Stimulated activated CD4-positive, alpha-beta T cell treated with anti-CD3 and anti-CD28 coated beads, Interleukin-1b, Interleukin-23, amount 100 ng/mL, for 4 hours (primary cell): ENCODE data around the gene ST7.

ENCODE experiments used
- DNase-seq, 2 donors: peaks; one replicate each; pipeline ENCODE4 v3.0.0-alpha.2; 2020; ENCODE audit warnings: low read depth in 2 of 2

Gene ST7

DNA sequence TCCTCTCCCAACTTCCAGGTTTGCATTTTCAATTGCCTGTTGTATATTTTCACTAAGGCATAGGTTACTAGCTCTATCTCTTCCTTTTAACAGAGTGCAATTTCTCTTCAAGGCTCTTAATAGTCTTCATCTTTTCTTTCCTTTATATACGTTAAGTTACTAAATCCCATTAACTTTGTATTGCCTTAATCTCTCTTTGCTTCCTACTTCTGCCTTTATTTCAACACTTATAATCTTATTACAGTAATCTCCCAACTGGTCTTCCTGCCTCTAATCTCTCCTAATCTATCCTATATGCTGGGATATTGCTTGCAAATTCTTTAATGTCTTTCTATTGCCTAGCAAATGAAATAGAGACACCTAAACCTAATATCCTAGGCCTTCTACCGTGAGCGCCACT is 26.1 kb downstream of the ST7 start:
- DNase-seq = no peak

DNA sequence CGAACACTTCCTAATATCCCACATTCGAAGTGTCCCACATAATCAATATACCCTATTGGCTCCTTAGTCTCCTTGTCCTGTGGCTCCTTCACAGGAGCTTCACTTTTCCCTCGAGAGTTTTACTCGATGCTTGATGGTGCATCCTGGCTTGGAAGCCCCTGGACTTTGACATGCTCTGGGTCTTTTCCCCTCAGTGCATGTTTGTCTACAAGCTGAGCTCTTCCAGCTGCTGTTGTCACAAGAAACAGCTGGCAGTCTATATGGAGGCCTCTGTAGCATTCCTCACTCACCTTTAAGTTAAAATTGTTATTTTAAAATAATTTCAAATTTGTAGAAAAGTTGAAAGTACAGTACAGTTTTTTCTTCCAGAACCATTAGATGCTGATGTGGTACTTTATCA is 27.1 kb downstream of the ST7 start:
- DNase-seq = no peak

DNA sequence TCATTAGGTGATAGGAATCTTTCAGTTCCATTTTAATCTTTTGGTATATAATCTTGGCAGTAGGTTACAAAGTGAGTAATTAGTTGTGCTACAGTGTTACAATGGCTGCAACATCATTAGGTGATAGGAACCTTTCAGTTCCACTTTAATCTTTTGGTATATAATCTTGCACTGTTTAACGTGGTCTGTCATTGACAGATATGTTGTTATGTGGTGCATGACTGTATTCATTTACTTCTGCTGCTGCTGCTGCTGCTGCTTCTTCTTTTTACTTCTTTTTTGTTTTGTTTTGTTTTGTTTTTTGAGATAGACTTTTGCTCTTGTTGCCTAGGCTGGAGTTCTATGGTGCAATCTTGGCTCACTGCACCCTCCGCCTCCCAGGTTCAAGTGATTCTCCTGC is 28.6 kb downstream of the ST7 start:
- no peak for DNase-seq

DNA sequence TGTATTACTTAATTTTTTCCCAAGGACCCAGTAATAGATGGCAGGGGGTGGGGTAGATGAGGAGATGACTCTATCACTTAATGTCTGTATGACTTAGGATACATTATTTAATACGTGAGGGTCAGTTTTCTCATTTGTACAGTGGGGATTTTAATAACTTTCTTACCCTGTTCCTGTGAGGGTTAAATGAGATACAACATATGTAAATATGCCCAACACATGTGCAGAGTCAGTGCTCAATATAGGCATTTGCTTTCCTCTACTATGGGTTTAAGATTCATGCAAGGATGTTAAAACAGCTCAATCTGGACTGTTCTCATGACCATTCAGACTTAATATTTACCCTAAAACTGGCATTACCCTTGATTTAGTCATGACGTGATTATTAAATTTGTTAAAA is 31.2 kb downstream of the ST7 start:
- no peak for DNase-seq

DNA sequence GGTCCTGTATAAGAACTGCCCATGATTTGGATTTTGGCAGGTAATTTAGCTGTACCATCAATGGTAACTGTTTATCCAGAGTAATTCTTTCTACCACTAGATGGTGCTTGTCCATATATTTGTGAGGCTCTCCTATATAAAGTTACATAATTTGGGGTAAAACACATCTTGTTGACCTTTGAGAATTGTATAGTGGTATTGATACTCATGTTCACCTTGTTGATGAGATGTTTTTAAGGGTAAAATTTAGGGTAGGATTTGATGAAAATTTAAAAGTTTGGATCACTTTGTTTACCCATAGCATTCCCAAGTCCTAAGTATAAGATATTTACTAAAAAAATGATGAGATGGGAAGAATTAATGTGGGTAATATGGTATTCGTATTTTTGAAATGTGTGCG is 31.6 kb downstream of the ST7 start:
- no peak for DNase-seq

DNA sequence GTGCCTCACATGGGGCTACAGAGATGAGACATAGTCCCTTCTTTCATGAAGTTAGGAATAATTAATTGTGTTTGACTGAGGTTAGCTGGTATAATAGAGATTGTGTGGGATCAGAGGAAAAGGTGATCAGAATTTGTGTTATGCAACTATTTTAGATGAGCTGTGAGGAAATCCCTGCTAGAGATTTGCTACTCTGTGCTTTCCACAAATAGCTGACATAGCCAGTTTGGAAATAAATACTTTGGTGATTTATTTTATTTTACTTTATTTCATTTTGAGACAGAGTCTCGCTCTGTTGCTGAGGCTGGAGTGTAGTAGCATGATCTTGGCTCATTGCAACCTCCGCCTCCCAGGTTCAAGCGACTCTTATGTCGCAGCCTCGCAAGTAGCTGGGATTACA is 32.3 kb downstream of the ST7 start:
- no peak for DNase-seq

DNA sequence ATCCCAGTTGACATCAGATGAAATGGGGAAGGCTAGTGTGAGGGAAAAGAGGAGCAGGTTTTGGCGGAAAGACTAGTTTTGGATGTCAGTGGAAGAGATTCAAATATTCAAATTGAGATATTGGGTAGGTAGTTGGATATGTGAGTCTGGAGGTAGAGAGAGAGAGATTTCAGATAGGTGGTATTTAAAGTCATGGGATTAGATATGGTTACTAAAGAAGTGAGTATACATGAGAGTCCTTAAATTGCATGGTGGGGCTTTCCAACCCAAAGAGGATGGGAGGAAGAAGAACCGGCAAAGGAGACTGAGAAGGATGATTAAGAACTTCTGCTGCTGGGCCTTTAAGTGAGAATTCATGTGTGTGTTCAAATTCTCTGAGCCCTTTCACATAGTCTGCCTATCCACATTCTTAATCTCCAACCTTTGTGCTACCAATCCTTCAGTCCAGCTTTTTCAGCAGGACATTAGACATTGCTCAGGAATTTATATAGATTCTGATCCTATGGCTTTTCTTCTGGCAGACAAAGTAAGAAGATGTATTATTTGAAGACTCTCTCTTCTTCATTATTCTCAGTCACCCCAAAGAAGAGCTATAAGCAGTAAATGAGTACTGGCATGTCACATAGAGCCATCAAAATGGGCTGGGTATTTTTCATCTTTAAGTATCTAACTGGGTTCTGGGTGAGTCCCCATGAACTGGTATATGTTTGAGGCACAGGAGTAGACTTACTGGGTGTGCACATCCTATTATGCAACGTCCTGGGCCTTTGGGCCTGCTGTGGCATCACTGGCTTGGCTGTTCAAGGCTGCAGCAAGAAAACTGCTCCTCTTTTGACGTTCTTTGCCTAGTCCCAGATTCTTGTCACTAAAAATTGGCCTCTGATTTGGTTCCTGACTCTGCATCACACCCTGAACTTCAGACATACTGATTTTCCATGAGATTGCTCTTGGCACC is 33.6 kb downstream of the ST7 start:
- DNase-seq = no peak

DNA sequence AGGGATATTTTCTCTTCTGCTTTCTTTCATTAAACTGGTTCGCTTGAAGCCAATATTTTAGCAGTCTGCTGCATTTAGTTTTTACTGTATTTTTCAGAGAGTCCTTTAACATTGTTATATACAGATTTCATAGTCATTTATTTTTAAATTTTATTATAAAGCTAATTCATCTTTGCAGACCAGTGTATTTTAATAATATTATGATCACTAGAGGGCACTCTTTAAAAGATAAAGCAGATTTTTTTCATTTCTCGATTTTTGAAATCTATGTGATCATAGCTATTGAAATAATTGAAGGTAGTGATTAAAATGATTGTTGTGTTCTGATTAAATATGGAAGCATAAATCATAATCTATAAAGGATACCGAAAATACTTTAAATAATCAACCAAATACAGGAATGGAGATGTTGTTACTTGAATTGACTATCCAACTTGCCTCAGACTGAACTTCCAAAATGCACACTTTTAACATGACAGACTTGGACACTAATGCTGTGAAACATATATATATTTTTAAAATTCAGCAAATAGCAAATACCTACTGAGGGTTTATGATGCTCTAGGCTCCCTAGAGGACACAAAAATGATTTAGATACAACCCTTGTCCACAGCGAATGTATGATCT is 35.2 kb downstream of the ST7 start:
- DNase-seq = no peak

DNA sequence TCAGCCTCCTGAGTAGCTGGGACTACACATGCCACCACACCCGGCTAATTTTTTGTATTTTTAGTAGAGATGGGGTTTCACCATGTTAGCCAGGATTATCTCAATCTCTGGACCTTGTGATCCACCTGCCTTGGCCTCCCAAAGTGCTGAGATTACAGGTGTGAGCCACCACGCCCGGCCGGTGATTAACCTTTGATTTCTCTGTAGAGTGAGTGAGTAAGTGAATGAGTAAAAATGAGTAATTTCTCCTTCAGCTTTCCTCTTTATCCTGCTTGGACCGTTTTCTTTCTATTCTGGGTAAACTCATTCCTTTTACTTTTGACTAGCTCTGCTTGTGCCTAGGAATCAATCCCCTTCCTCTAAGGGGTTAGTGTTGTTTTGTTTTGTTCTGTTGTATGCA is 36.8 kb downstream of the ST7 start:
- no peak for DNase-seq

DNA sequence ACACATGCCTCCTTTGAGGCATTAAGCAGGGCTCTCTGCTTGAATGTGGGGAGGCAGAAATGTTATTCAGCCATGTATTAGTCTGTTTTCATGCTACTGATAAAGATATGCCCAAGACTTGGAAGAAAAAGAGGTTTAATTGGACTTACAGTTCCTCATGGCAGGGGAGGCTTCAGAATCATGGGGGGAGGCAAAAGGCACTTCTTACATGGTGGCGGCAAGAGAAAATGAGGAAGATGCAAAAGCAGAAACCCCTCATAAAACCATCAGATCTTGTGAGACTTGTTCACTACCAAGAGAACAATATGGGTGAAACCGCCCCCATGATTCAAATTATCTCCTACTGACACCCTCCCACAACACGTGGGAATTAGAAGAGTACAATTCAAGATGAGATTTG is 37.9 kb downstream of the ST7 start:
- DNase-seq = no peak

DNA sequence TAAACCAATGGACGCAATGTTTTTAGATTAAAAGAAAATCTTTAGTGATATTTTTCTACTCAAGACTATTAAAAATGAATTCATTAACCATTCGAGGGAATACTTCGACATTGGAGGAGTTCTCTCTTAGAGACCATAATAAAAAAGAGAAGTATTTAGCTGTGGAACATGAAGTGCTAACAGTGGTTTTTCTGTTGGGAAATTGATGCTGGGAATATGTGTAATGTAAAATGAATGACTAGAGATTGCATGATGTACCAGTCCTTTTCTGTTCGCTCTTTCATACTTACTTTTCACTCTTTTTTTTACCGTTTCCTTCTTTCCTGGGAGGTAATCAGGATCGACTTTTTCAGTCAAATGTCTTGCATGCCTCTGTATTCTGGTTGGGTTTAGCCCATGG is 41.3 kb downstream of the ST7 start:
- no peak for DNase-seq

DNA sequence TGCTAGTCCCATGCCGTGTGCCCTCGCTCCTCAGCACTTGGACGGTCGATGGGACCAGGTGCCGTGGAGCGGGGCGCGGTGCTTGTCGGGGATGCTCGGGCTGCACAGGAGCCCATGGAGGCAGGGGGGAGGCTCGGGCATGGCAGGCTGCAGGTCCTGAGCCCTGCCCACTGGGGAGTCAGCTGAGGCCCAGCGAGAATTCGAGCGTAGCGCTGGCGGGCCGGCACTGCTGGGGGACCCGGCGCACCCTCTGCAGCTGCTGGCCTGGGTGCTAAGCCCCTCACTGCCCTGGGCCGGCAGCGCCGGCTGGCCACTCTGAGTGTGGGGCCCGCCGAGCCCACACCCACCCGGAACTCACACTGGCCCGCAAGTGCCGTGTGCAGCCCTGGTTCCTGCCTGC is 44.7 kb downstream of the ST7 start:
- DNase-seq = no peak

DNA sequence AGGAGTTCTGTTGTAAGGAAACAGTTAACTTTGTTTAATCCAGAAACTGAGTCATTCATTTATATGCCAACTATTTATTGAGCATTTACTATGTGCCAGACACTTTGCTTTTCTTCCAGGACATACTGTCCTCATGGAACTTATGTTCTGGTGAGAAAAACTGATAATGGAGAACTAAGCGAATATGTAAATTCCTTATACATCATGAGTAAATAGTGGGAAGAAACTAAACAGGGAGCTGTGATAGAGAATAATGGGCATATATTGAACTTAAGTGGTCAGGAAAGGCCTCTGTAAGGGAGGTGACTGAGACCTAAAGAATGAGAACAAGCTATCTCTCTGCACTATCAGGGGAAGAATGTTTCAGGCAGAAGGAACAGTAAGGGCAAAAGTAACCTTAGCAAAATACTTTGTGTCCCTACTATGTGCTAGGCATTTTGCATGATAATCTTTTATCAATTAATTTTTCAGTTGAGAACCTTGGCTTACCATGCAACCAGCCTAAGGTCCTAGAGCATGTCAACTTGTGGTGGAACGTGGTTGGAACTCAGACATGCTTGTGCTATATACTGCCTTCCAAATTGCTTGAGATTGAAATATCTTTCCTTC is 45.4 kb downstream of the ST7 start:
- no peak for DNase-seq

DNA sequence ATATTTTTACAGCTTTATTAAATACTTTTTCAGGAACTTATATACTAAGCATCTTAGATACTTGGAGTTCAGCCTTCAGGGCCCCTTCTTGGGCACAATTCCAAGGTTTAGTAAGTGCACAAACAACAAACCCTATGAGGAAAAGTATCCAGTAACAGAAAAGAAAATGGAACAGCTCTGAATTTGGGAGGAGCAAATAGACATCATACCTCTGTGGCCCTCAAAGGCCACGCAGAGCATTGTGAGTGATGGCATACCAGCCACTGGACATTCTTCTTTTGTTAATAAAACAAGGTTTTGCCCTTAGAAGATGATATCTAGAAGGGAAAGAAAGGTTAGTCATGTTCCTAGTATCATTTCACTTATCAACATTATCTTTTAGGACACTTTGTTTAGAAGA is 46.0 kb downstream of the ST7 start:
- no peak for DNase-seq

DNA sequence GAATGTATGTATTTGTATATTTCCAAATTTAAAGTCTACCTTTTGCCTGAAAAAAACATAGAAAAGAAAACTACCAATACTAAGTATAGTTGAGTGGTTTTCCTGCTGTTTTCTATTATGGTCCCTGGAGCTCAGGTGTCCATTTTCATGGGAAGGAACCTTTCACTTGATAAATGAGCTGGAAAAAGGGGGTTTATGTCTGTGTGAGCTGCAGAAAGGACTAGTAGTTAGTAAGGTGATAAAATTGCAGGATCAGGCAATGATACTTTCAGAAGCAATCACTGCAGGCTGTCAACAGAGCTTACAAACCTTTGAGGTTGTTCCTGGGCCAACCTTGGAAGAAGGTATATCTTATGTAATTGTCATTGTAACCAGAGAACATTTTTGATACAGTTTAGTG is 48.0 kb downstream of the ST7 start:
- DNase-seq = no peak

DNA sequence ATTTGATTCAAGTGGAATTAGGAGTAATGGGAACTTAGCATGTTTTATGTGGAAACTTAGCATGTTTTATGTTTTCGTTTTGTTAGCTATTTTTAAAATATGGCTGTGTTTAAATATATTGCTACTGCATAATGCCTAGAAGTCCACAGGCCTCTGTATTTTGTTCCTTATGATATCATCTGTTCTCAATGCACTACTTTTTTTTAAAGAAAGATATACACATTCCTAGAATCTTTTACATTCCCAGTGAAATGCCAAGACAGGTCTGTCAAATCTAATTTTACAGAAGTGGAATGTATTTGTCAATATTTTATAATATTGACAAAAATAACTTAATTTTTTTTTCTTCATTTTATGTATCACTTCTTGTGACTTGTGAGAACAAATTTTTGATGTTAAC is 51.6 kb downstream of the ST7 start:
- no peak for DNase-seq

DNA sequence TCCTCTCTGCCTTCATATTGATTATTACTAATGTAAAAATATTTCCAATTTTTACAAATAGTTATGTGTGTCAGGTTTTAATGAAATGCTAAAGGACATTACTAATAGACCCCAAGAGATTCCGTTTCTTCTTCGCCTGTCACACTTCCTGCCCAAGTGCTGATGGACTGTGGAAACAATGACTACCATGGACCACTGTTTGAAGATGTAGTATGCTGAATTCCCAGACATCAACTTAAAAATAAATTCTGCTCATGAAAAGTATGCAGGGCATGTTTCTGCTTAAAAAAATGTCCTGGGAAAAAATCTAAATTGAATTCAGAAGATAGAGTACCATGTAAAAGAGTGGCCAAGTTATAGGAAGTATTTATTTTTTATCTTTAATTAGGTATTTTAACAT is 52.1 kb downstream of the ST7 start:
- DNase-seq = no peak

DNA sequence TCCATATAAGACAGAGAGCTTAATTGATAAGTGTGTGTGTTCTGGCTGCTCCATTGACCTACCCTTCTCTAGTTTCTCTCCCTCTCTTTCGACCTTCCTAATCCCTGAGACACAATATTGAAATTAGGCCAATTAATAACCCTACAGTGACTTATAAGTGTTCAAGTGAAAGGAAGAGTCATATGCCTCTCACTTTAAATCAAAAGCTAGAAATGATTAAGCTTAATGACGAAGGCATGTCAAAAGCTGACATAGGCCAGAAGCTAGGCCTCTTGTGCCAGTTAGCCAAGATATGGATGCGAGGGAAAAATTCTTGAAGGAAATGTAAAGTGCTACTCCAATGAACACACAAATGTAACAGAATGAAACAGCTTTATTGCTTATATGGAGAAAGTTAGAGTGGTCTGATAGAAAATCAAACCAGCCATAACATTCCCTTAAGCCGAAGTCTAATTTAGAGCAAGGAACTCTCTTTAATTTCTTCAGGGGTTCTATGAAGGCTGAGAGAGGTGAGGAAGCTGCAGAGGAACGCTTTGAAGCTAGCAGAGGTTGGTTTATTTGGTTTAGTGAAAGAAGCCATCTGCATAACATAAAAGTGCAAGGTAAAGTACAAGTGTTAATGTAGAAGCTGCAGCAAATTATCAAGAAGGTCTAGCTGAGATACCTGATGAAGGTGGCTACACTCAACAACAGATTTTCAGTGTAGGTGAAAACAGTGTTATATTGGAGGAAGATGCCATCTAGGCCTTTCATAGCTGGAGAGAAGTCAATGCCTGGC is 53.8 kb downstream of the ST7 start:
- no peak for DNase-seq

DNA sequence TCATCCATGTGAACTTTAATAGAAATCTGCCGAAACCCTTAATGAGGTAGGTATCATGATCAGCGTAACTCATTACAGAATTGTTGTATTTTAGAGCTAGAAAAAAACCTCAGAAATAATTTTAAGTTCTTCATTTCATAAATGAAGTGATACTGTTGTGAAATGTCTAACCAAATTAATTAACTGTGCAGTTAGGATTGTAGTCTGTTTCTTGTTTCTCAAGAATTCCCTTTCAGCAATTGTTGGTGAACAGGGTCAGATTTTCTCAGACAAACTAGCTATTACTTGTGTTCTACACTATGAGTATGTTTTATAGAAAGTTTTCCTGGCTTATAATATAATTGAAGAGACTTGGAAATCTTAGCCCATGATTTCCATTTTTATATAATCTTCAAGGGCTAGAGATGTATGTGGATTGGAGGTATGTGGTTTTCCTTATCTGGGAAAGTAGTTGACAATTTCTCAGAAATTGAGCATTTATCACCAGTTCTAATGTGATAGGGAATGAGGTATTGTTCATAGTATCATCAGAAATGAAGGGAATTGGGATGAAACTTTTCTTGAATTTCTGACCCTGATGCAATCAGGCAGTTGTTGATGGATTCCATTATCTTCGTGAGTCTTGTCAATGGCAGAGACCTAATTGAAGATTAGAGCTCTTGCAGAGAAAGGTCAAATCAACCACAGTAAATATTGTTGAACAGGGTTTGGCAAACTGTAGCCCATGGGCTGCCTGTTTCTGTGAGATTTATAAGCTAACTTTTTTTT is 55.0 kb downstream of the ST7 start:
- DNase-seq = no peak

DNA sequence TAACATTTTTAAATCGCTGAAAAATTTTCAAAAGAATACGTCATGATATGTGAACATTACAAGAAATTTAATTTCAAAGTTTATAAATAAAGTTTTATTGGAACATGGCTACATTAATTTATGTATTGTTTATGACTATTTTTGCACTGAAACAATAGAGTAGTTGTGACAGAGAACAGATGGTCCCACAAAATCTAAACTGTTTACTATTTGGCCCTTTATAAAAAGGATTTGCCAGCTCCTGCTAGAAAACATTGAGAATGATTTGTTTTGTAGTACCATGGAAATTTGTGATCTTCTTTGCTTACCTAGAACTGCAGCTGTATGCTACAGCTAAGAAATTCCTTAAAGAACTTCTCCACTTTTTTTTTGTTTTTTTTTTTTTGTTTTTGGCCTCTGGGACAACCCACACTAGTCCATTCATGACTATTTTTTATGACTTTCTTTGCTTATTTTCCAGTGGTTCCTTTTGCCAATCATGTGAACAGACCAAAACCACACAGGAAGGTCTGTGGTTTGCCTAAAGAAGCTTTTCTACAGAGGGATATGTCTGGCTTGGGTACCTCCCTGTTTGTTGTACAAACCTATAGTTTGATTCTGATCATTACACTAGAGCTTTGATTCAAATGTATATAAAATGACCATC is 55.7 kb downstream of the ST7 start:
- no peak for DNase-seq
